ENCODE data around the gene PEA15.

Gene PEA15

GRCh38 chr1:160258177-160258798, 53.1 kb downstream of the PEA15 start (continued):
- TF ChIP-seq CTCF (tag by site-specific recombination; IDR thresholded peaks at IDR 0.05) (no peak), ZNF394 (tag by site-specific recombination; IDR thresholded peaks at IDR 0.05; ENCODE audit: borderline replicate concordance) (no peak), ZNF140 (tag by site-specific recombination; IDR thresholded peaks at IDR 0.05) (no peak), YY1 (tag by site-specific recombination; IDR thresholded peaks at IDR 0.05) (no peak), ZSCAN18 (tag by site-specific recombination; IDR thresholded peaks at IDR 0.05) (no peak), ZNF677 (tag by site-specific recombination; IDR thresholded peaks at IDR 0.05) (no peak), ZNF513 (tag by site-specific recombination; IDR thresholded peaks at IDR 0.05) (no peak), ZIC2 (tag by site-specific recombination; IDR thresholded peaks at IDR 0.05) (peak; percentile 47; the same call in 1 of the 2 replicates), ZNF610 (tag by site-specific recombination; IDR thresholded peaks at IDR 0.05; ENCODE audit: borderline replicate concordance) (no peak), ZBTB7A (tag by site-specific recombination; IDR thresholded peaks at IDR 0.05; ENCODE audit: low read depth) (no peak), EGR2 (tag by site-specific recombination; IDR thresholded peaks at IDR 0.05; ENCODE audit: low read depth) (peak; percentile 42; the same call in 1 of the 2 replicates), ZSCAN23 (tag by site-specific recombination; IDR thresholded peaks at IDR 0.05) (0 out of 2 replicates have a peak, but pooled peaks have one; percentile 14), GLIS1 (tag by site-specific recombination; IDR thresholded peaks at IDR 0.05) (peak; percentile 86), BCL6B (tag by site-specific recombination; IDR thresholded peaks at IDR 0.05) (peak; percentile 76), ZBTB21 (tag by site-specific recombination; IDR thresholded peaks at IDR 0.05) (no peak), ZBTB10 (tag by site-specific recombination; IDR thresholded peaks at IDR 0.05) (no peak), ZNF266 (tag by site-specific recombination; IDR thresholded peaks at IDR 0.05; ENCODE audit: low read depth) (no peak), ZNF174 (tag by site-specific recombination; IDR thresholded peaks at IDR 0.05) (no peak), PBX3 (CRISPR knock-in tag; IDR thresholded peaks at IDR 0.05) (no peak), OSR2 (tag by site-specific recombination; IDR thresholded peaks at IDR 0.05) (peak; percentile 90), ZNF623 (tag by site-specific recombination; IDR thresholded peaks at IDR 0.05) (no peak), ZNF768 (tag by site-specific recombination; IDR thresholded peaks at IDR 0.05) (no peak), ZNF837 (tag by site-specific recombination; IDR thresholded peaks at IDR 0.05) (no peak), ZNF645 (tag by site-specific recombination; IDR thresholded peaks at IDR 0.05) (no peak), ZNF175 (tag by site-specific recombination; IDR thresholded peaks at IDR 0.05) (no peak), ZNF510 (tag by site-specific recombination; IDR thresholded peaks at IDR 0.05; ENCODE audit: insufficient replicate concordance) (no peak), HOXD13 (CRISPR knock-in tag; IDR thresholded peaks at IDR 0.05; ENCODE audit: borderline replicate concordance) (no peak), SCRT1 (tag by site-specific recombination; IDR thresholded peaks at IDR 0.05; ENCODE audit: borderline replicate concordance) (no peak), ZNF112 (tag by site-specific recombination; IDR thresholded peaks at IDR 0.05) (no peak)
